Left ventricle myocardium inferior (tissue), 1 donor: ENCODE measurements around the gene TTC39A. TPM values are rescaled to one million over a fixed set of nuclear protein-coding genes. Genes with fewer than 3 reads are reported as not detected.

Experiments used
- DNase-seq: peaks from one replicate; pipeline ENCODE4 v3.0.0-alpha.2; 2020
- H3K27ac ChIP-seq: fragments of 200-600 bp; replicated peaks from 2 replicates; pipeline ENCODE4 v1.8.0; 2021
- H3K27me3 ChIP-seq: fragments of 200-600 bp; 2 replicates; pipeline ENCODE4 v1.8.0; 2021; ENCODE audit warnings: low read depth
- H3K36me3 ChIP-seq: fragments of 200-600 bp; 2 replicates; pipeline ENCODE4 v1.8.0; 2021
- H3K4me1 ChIP-seq: fragments of 200-600 bp; 2 replicates; pipeline ENCODE4 v1.8.0; 2021
- H3K4me3 ChIP-seq: fragments of 200-600 bp; 2 replicates; pipeline ENCODE4 v1.8.0; 2021; ENCODE audit warnings: mild to moderate bottlenecking, moderate library complexity
- H3K9me3 ChIP-seq: fragments of 200-600 bp; replicated peaks from 2 replicates; pipeline ENCODE4 v1.8.0; 2021
- CTCF ChIP-seq: fragments of 200-600 bp; IDR thresholded peaks from 2 replicates; pipeline ENCODE4 v1.8.0; 2021; ENCODE audit warnings: antibody characterized with exemption, mild to moderate bottlenecking, borderline replicate concordance
- intact Hi-C: fragments of 100-400 bp; cut with micrococcal nuclease; formaldehyde crosslinking; loops from one replicate; pipeline ENCODE4 v1.11.0; 2022
- total RNA-seq: library from RNA; stranded (reverse); fragmentation: NEBNext Ultra II Directional; extraction: Animal tissue kit (Norgen Biotek cat#: 25700); gene quantifications from one replicate; pipeline ENCODE4 v1.2.1, GENCODE V29; 2021
- donor health status: DM: no; HTN: yes; CAD: no; lungs with severe emphysema.

TTC39A gene
- total RNA-seq, 1 donor from 2014 or later, result 25.7 TPM

- intact Hi-C loops, result no loop called here
- Histone ChIP-seq H3K27me3 (no peaks in the 10 kb centered on the region), H3K9me3 (no peaks in the 10 kb centered on the region), H3K36me3 (no peaks in the 10 kb centered on the region), H3K4me3 (peak overlapping the region; percentile 67), H3K4me1 (peaks cover 17% of the 10 kb centered on the region), H3K27ac (peak overlapping the region; percentile 27)
- DNase-seq, result peak; percentile 85
- TF ChIP-seq CTCF, result peak; percentile 99
Measured at GRCh38 chr1:51296383-51297357, 33.7 kb downstream of the TTC39A start.

- peaks cover 17% of the 10 kb centered on the region for H3K4me1 ChIP-seq
- H3K36me3 ChIP-seq, result no peaks in the 10 kb centered on the region
- H3K27me3 ChIP-seq, result no peaks in the 10 kb centered on the region
- no peaks in the 10 kb centered on the region for H3K9me3 ChIP-seq
- TF ChIP-seq CTCF, result no peak
- no peak overlapping the region for H3K27ac ChIP-seq
- H3K4me3 ChIP-seq, result no peak overlapping the region
- no peak for DNase-seq
- intact Hi-C loops, result no loop called here
Measured at GRCh38 chr1:51295926-51296325, 34.4 kb downstream of the TTC39A start.

- TF ChIP-seq CTCF, result no peak
- H3K9me3 ChIP-seq, result no peaks in the 10 kb centered on the region
- H3K36me3 ChIP-seq, result no peaks in the 10 kb centered on the region
- intact Hi-C loops, result no loop called here
- no peak overlapping the region for H3K4me3 ChIP-seq
- no peak for DNase-seq
- H3K27me3 ChIP-seq, result no peaks in the 10 kb centered on the region
- H3K4me1 ChIP-seq, result peaks cover 17% of the 10 kb centered on the region
- H3K27ac ChIP-seq, result no peak overlapping the region
Measured at GRCh38 chr1:51294566-51295184, 35.7 kb downstream of the TTC39A start.

- no peak for TF ChIP-seq CTCF
- intact Hi-C loops, result no loop called here
- H3K9me3 ChIP-seq, result no peaks in the 10 kb centered on the region
- H3K27ac ChIP-seq, result no peak overlapping the region
- no peak overlapping the region for H3K4me3 ChIP-seq
- no peak for DNase-seq
- H3K36me3 ChIP-seq, result no peaks in the 10 kb centered on the region
- no peaks in the 10 kb centered on the region for H3K27me3 ChIP-seq
- H3K4me1 ChIP-seq, result peaks cover 17% of the 10 kb centered on the region
Measured at GRCh38 chr1:51293898-51294515, 36.4 kb downstream of the TTC39A start.

- Histone ChIP-seq H3K4me3 (no peak overlapping the region), H3K9me3 (no peaks in the 10 kb centered on the region), H3K27ac (no peak overlapping the region), H3K36me3 (peaks cover 15% of the 10 kb centered on the region), H3K27me3 (no peaks in the 10 kb centered on the region), H3K4me1 (no peaks in the 10 kb centered on the region)
- TF ChIP-seq CTCF, result no peak
- intact Hi-C loops, result no loop called here
- no peak for DNase-seq
Measured at GRCh38 chr1:51290489-51290847, 39.9 kb downstream of the TTC39A start.
